ENCODE data around the gene VWDE. TPM values are rescaled to one million over a fixed set of nuclear protein-coding genes. Genes with fewer than 3 reads are reported as not detected.
"Not testable (repeated sequence)": the region's sequence is repeated elsewhere in the genome, so short reads cannot be mapped to it uniquely, and the experiment has no call there.

Gene VWDE
- total RNA-seq, 1 experiment from 2014 or later: not detected

- Histone ChIP-seq H3K4me2 (ENCODE audit: low read depth, low read length, poor library complexity, severe bottlenecking) (no peak overlapping the region), H4K20me1 (ENCODE audit: insufficient read depth, low read depth, low read length) (no peaks in the 10 kb centered on the region), H3K9me2 (replicated peaks; ENCODE audit: insufficient read depth, low read length) (no peaks in the 10 kb centered on the region), H3K27me3 (ENCODE audit: low read length) (no peaks in the 10 kb centered on the region), H3K4me1 (ENCODE audit: low read length) (no peaks in the 10 kb centered on the region), H3K9me3 (ENCODE audit: low read length) (no peaks in the 10 kb centered on the region), H3K9ac (ENCODE audit: low read length) (no peak overlapping the region), H2AFZ (ENCODE audit: low read length) (no peak overlapping the region), H3K79me2 (ENCODE audit: low read length) (no peaks in the 10 kb centered on the region), H3K27ac (ENCODE audit: low read length) (no peak overlapping the region), H3K36me3 (ENCODE audit: insufficient read depth, low read length) (no peaks in the 10 kb centered on the region), H3K4me3 (ENCODE audit: low read length) (no peak overlapping the region)
- no peak for DNase-seq
These were observed 6.9 kb upstream of the VWDE start for GRCh38 chr7:12410523-12410922.

- no peaks in the 10 kb centered on the region for H3K9me2 ChIP-seq (replicated peaks; ENCODE audit: insufficient read depth, low read length)
- no peak for DNase-seq
- H3K9me3 ChIP-seq (ENCODE audit: low read length): no peaks in the 10 kb centered on the region
- H3K36me3 ChIP-seq (ENCODE audit: insufficient read depth, low read length): no peaks in the 10 kb centered on the region
- H4K20me1 ChIP-seq (ENCODE audit: insufficient read depth, low read depth, low read length): no peaks in the 10 kb centered on the region
- no peaks in the 10 kb centered on the region for H3K27me3 ChIP-seq (ENCODE audit: low read length)
- no peak overlapping the region for H3K4me3 ChIP-seq (ENCODE audit: low read length)
- H3K9ac ChIP-seq (ENCODE audit: low read length): no peak overlapping the region
- H3K27ac ChIP-seq (ENCODE audit: low read length): no peak overlapping the region
- no peaks in the 10 kb centered on the region for H3K79me2 ChIP-seq (ENCODE audit: low read length)
- no peak overlapping the region for H2AFZ ChIP-seq (ENCODE audit: low read length)
- no peak overlapping the region for H3K4me2 ChIP-seq (ENCODE audit: low read depth, low read length, poor library complexity, severe bottlenecking)
- H3K4me1 ChIP-seq (ENCODE audit: low read length): no peaks in the 10 kb centered on the region
These were observed 5.5 kb upstream of the VWDE start for GRCh38 chr7:12409097-12409711.

- not testable (repeated sequence) for H3K4me1 ChIP-seq (ENCODE audit: low read length); H3K79me2 ChIP-seq (ENCODE audit: low read length); H3K9me2 ChIP-seq (replicated peaks; ENCODE audit: insufficient read depth, low read length); DNase-seq; H4K20me1 ChIP-seq (ENCODE audit: insufficient read depth, low read depth, low read length); H3K27ac ChIP-seq (ENCODE audit: low read length); H3K36me3 ChIP-seq (ENCODE audit: insufficient read depth, low read length); H3K9ac ChIP-seq (ENCODE audit: low read length); H3K9me3 ChIP-seq (ENCODE audit: low read length); H3K27me3 ChIP-seq (ENCODE audit: low read length); H2AFZ ChIP-seq (ENCODE audit: low read length); H3K4me3 ChIP-seq (ENCODE audit: low read length); H3K4me2 ChIP-seq (ENCODE audit: low read depth, low read length, poor library complexity, severe bottlenecking)
These were observed 4.0 kb upstream of the VWDE start for GRCh38 chr7:12407652-12408051.

GRCh38 chr7:12402365-12402725 is 1.3 kb downstream of the VWDE start:
- no peak overlapping the region for H3K4me3 ChIP-seq (ENCODE audit: low read length)
- no peaks in the 10 kb centered on the region for H3K27me3 ChIP-seq (ENCODE audit: low read length)
- H3K4me2 ChIP-seq (ENCODE audit: low read depth, low read length, poor library complexity, severe bottlenecking): no peak overlapping the region
- no peak overlapping the region for H3K27ac ChIP-seq (ENCODE audit: low read length)
- no peak overlapping the region for H3K9ac ChIP-seq (ENCODE audit: low read length)
- H3K4me1 ChIP-seq (ENCODE audit: low read length): no peaks in the 10 kb centered on the region
- H3K79me2 ChIP-seq (ENCODE audit: low read length): no peaks in the 10 kb centered on the region
- H3K36me3 ChIP-seq (ENCODE audit: insufficient read depth, low read length): no peaks in the 10 kb centered on the region
- no peak overlapping the region for H2AFZ ChIP-seq (ENCODE audit: low read length)
- no peaks in the 10 kb centered on the region for H3K9me3 ChIP-seq (ENCODE audit: low read length)
- no peaks in the 10 kb centered on the region for H4K20me1 ChIP-seq (ENCODE audit: insufficient read depth, low read depth, low read length)
- H3K9me2 ChIP-seq (replicated peaks; ENCODE audit: insufficient read depth, low read length): no peaks in the 10 kb centered on the region
- no peak for DNase-seq

- Histone ChIP-seq H3K9me3 (ENCODE audit: low read length) (no peaks in the 10 kb centered on the region), H3K9me2 (replicated peaks; ENCODE audit: insufficient read depth, low read length) (no peaks in the 10 kb centered on the region), H3K4me2 (ENCODE audit: low read depth, low read length, poor library complexity, severe bottlenecking) (no peak overlapping the region), H3K4me3 (ENCODE audit: low read length) (no peak overlapping the region), H3K27ac (ENCODE audit: low read length) (no peak overlapping the region), H4K20me1 (ENCODE audit: insufficient read depth, low read depth, low read length) (no peaks in the 10 kb centered on the region), H3K9ac (ENCODE audit: low read length) (no peak overlapping the region), H3K36me3 (ENCODE audit: insufficient read depth, low read length) (no peaks in the 10 kb centered on the region), H3K79me2 (ENCODE audit: low read length) (no peaks in the 10 kb centered on the region), H2AFZ (ENCODE audit: low read length) (no peak overlapping the region), H3K4me1 (ENCODE audit: low read length) (no peaks in the 10 kb centered on the region), H3K27me3 (ENCODE audit: low read length) (no peaks in the 10 kb centered on the region)
- DNase-seq: no peak
These were observed 1.9 kb downstream of the VWDE start for GRCh38 chr7:12401538-12402364.

- Histone ChIP-seq H2AFZ (ENCODE audit: low read length) (no peak overlapping the region), H3K27ac (ENCODE audit: low read length) (no peak overlapping the region), H3K79me2 (ENCODE audit: low read length) (no peaks in the 10 kb centered on the region), H4K20me1 (ENCODE audit: insufficient read depth, low read depth, low read length) (no peaks in the 10 kb centered on the region), H3K9ac (ENCODE audit: low read length) (no peak overlapping the region), H3K4me2 (ENCODE audit: low read depth, low read length, poor library complexity, severe bottlenecking) (no peak overlapping the region), H3K9me2 (replicated peaks; ENCODE audit: insufficient read depth, low read length) (no peaks in the 10 kb centered on the region), H3K9me3 (ENCODE audit: low read length) (no peaks in the 10 kb centered on the region), H3K4me3 (ENCODE audit: low read length) (no peak overlapping the region), H3K36me3 (ENCODE audit: insufficient read depth, low read length) (no peaks in the 10 kb centered on the region), H3K27me3 (ENCODE audit: low read length) (no peaks in the 10 kb centered on the region), H3K4me1 (ENCODE audit: low read length) (no peaks in the 10 kb centered on the region)
- DNase-seq: no peak
These were observed 5.5 kb downstream of the VWDE start for GRCh38 chr7:12398186-12398585.

GRCh38 chr7:12397671-12398070 is 6.0 kb downstream of the VWDE start:
- Histone ChIP-seq H3K27ac (ENCODE audit: low read length) (no peak overlapping the region), H3K4me1 (ENCODE audit: low read length) (no peaks in the 10 kb centered on the region), H4K20me1 (ENCODE audit: insufficient read depth, low read depth, low read length) (no peaks in the 10 kb centered on the region), H3K79me2 (ENCODE audit: low read length) (no peaks in the 10 kb centered on the region), H3K4me3 (ENCODE audit: low read length) (no peak overlapping the region), H3K4me2 (ENCODE audit: low read depth, low read length, poor library complexity, severe bottlenecking) (no peak overlapping the region), H3K9ac (ENCODE audit: low read length) (no peak overlapping the region), H3K27me3 (ENCODE audit: low read length) (no peaks in the 10 kb centered on the region), H3K9me2 (replicated peaks; ENCODE audit: insufficient read depth, low read length) (no peaks in the 10 kb centered on the region), H3K9me3 (ENCODE audit: low read length) (no peaks in the 10 kb centered on the region), H2AFZ (ENCODE audit: low read length) (no peak overlapping the region), H3K36me3 (ENCODE audit: insufficient read depth, low read length) (no peaks in the 10 kb centered on the region)
- DNase-seq: no peak

GRCh38 chr7:12396670-12397069 is 7.0 kb downstream of the VWDE start:
- not testable (repeated sequence) for H3K9me3 ChIP-seq (ENCODE audit: low read length); H3K27me3 ChIP-seq (ENCODE audit: low read length); H3K4me2 ChIP-seq (ENCODE audit: low read depth, low read length, poor library complexity, severe bottlenecking); H3K36me3 ChIP-seq (ENCODE audit: insufficient read depth, low read length); H2AFZ ChIP-seq (ENCODE audit: low read length); H4K20me1 ChIP-seq (ENCODE audit: insufficient read depth, low read depth, low read length); H3K4me3 ChIP-seq (ENCODE audit: low read length); H3K79me2 ChIP-seq (ENCODE audit: low read length); DNase-seq; H3K9ac ChIP-seq (ENCODE audit: low read length); H3K27ac ChIP-seq (ENCODE audit: low read length); H3K9me2 ChIP-seq (replicated peaks; ENCODE audit: insufficient read depth, low read length); H3K4me1 ChIP-seq (ENCODE audit: low read length)
